ENCODE measurements around the gene GRHL3. TPM values are rescaled to one million over a fixed set of nuclear protein-coding genes. Genes with fewer than 3 reads are reported as not detected.

GRHL3 gene
- total RNA-seq, 1 experiment from 2014 or later = 1.1 TPM

GRCh38 chr1:24392982-24393650 lies 74.0 kb downstream of the GRHL3 start:
- H3F3A ChIP-seq (ENCODE audit: insufficient read depth, low read depth) = peaks cover 10% of the 10 kb centered on the region
- DNase-seq = no peak
- no peak overlapping the region for H3K27ac ChIP-seq
- no peaks in the 10 kb centered on the region for H3K9me2 ChIP-seq (ENCODE audit: insufficient read depth)
- no peak for TF ChIP-seq CTCF (conservative IDR thresholded peaks at IDR 0.05)
- no peak for TF ChIP-seq EZH2 (IDR thresholded peaks at IDR 0.05; ENCODE audit: low read depth)
- BruUV-seq (replicated peaks) = no TSS peak
- H3K4me2 ChIP-seq = no peak overlapping the region
- H3K4me1 ChIP-seq (replicated peaks; ENCODE audit: insufficient read depth) = peaks cover 8% of the 10 kb centered on the region
- H3K27me3 ChIP-seq (ENCODE audit: insufficient read depth, low read depth) = no peaks in the 10 kb centered on the region
- H3K9me3 ChIP-seq (ENCODE audit: insufficient read depth, low read depth) = no peaks in the 10 kb centered on the region
- H3K79me2 ChIP-seq (ENCODE audit: low read depth) = no peaks in the 10 kb centered on the region
- intact Hi-C loops (cut with micrococcal nuclease; ENCODE audit: unreplicated experiment) = loop anchor here (5.0 kb wide), 1 partner anchor 851 kb away; no protein-coding TSS in a partner anchor
- H3K4me3 ChIP-seq = no peak overlapping the region
- H4K20me1 ChIP-seq (ENCODE audit: insufficient read depth) = no peaks in the 10 kb centered on the region
- H2AFZ ChIP-seq = no peak overlapping the region
- no peaks in the 10 kb centered on the region for H3K36me3 ChIP-seq (ENCODE audit: low read depth)
- ChIA-PET CTCF (interaction anchor here (0.6 to 4.2 kb wide), 9 partner anchors 10 to 243 kb away, joined by 3 to 43 read pairs (median 5); no protein-coding TSS in a partner anchor), POLR2A (ENCODE audit: unreplicated experiment) (no interaction called here)

GRCh38 chr1:24393892-24394291 lies 74.7 kb downstream of the GRHL3 start:
- no peak for TF ChIP-seq CTCF (conservative IDR thresholded peaks at IDR 0.05)
- no peak for TF ChIP-seq EZH2 (IDR thresholded peaks at IDR 0.05; ENCODE audit: low read depth)
- Histone ChIP-seq H2AFZ (no peak overlapping the region), H3K4me1 (replicated peaks; ENCODE audit: insufficient read depth) (peaks cover 8% of the 10 kb centered on the region), H3K4me2 (no peak overlapping the region), H3K27me3 (ENCODE audit: insufficient read depth, low read depth) (no peaks in the 10 kb centered on the region), H3K27ac (no peak overlapping the region), H3K9me3 (ENCODE audit: insufficient read depth, low read depth) (no peaks in the 10 kb centered on the region), H3F3A (ENCODE audit: insufficient read depth, low read depth) (peaks cover 10% of the 10 kb centered on the region), H3K36me3 (ENCODE audit: low read depth) (no peaks in the 10 kb centered on the region), H3K4me3 (no peak overlapping the region), H3K9me2 (ENCODE audit: insufficient read depth) (no peaks in the 10 kb centered on the region), H3K79me2 (ENCODE audit: low read depth) (no peaks in the 10 kb centered on the region), H4K20me1 (ENCODE audit: insufficient read depth) (no peaks in the 10 kb centered on the region)
- ChIA-PET POLR2A (ENCODE audit: unreplicated experiment) (no interaction called here), CTCF (interaction anchor here (0.6 to 4.2 kb wide), 5 partner anchors 9 to 244 kb away, joined by 3 to 43 read pairs (median 4); no protein-coding TSS in a partner anchor)
- intact Hi-C loops (cut with micrococcal nuclease; ENCODE audit: unreplicated experiment) = loop anchor here (5.0 kb wide), 1 partner anchor 852 kb away; no protein-coding TSS in a partner anchor
- DNase-seq = no peak
- BruUV-seq (replicated peaks) = no TSS peak

GRCh38 chr1:24400065-24400464 lies 80.9 kb downstream of the GRHL3 start:
- no peak for TF ChIP-seq EZH2 (IDR thresholded peaks at IDR 0.05; ENCODE audit: low read depth)
- TF ChIP-seq CTCF (conservative IDR thresholded peaks at IDR 0.05) = no peak
- CTCF ChIA-PET = no interaction called here
- Histone ChIP-seq H3K9me2 (ENCODE audit: insufficient read depth) (no peaks in the 10 kb centered on the region), H4K20me1 (ENCODE audit: insufficient read depth) (no peaks in the 10 kb centered on the region), H3K4me1 (replicated peaks; ENCODE audit: insufficient read depth) (no peaks in the 10 kb centered on the region), H3K79me2 (ENCODE audit: low read depth) (no peaks in the 10 kb centered on the region), H3K27ac (no peak overlapping the region), H3K9me3 (ENCODE audit: insufficient read depth, low read depth) (no peaks in the 10 kb centered on the region), H3K36me3 (ENCODE audit: low read depth) (no peaks in the 10 kb centered on the region), H2AFZ (no peak overlapping the region), H3K4me3 (no peak overlapping the region), H3K4me2 (no peak overlapping the region), H3F3A (ENCODE audit: insufficient read depth, low read depth) (0 out of 2 replicates have a peak, but pooled peaks cover 3% of the 10 kb centered on the region), H3K27me3 (ENCODE audit: insufficient read depth, low read depth) (no peaks in the 10 kb centered on the region)
- DNase-seq = no peak
- no TSS peak for BruUV-seq (replicated peaks)
- intact Hi-C loops (cut with micrococcal nuclease; ENCODE audit: unreplicated experiment) = no loop called here
- POLR2A ChIA-PET (ENCODE audit: unreplicated experiment) = no interaction called here

Data from PC-9 (cell line).